Activated T-cell treated with anti-CD3 and anti-CD28 coated beads for 1 hour (primary cell): Measurements from ENCODE around the gene ACOD1.
A peak's percentile ranks its signal among the peaks of the same experiment; 100 is the strongest.
"Not testable (repeated sequence)": the region's sequence is repeated elsewhere in the genome, so short reads cannot be mapped to it uniquely, and the experiment has no call there.

Experiments used
- DNase-seq: peaks from one replicate; pipeline ENCODE4 v3.0.0-alpha.2; 2020; ENCODE audit warnings: low read depth

The ACOD1 gene

GRCh38 chr13:76948149-76948548, at the start of gene ACOD1:
Gene ACOD1 (plus strand): TSS chr13:76948511. CDS start chr13:76948559, 48 bp downstream.
- no peak for DNase-seq

- not testable (repeated sequence) for DNase-seq
Measured at GRCh38 chr13:76899066-76899465, 49.2 kb upstream of the ACOD1 start.

- DNase-seq: peak; percentile 50
Measured at GRCh38 chr13:76903544-76904162, 44.7 kb upstream of the ACOD1 start.

- no peak for DNase-seq
Measured at GRCh38 chr13:76904507-76904906, 43.8 kb upstream of the ACOD1 start.

GRCh38 chr13:76912476-76912875, 35.8 kb upstream of the ACOD1 start:
- no peak for DNase-seq

GRCh38 chr13:76913898-76914297, 34.4 kb upstream of the ACOD1 start:
- DNase-seq: no peak

GRCh38 chr13:76917095-76917494, 31.2 kb upstream of the ACOD1 start:
- no peak for DNase-seq

GRCh38 chr13:76917755-76918481, 30.4 kb upstream of the ACOD1 start:
- not testable (repeated sequence) for DNase-seq

GRCh38 chr13:76921516-76921915, 26.8 kb upstream of the ACOD1 start:
- no peak for DNase-seq

- no peak for DNase-seq
Measured at GRCh38 chr13:76925115-76925514, 23.2 kb upstream of the ACOD1 start.

- no peak for DNase-seq
Measured at GRCh38 chr13:76927955-76928354, 20.4 kb upstream of the ACOD1 start.

- no peak for DNase-seq
Measured at GRCh38 chr13:76928456-76928855, 19.9 kb upstream of the ACOD1 start.

GRCh38 chr13:76929320-76929719, 19.0 kb upstream of the ACOD1 start:
- DNase-seq: no peak

GRCh38 chr13:76929851-76930374, 18.4 kb upstream of the ACOD1 start:
- no peak for DNase-seq

- no peak for DNase-seq
Measured at GRCh38 chr13:76932076-76932475, 16.2 kb upstream of the ACOD1 start.

GRCh38 chr13:76934671-76935070, 13.6 kb upstream of the ACOD1 start:
- DNase-seq: no peak

GRCh38 chr13:76936763-76937162, 11.5 kb upstream of the ACOD1 start:
- DNase-seq: no peak

- DNase-seq: no peak
Measured at GRCh38 chr13:76937281-76937820, 11.0 kb upstream of the ACOD1 start.

- DNase-seq: no peak
Measured at GRCh38 chr13:76939215-76939614, 9.1 kb upstream of the ACOD1 start.

GRCh38 chr13:76942363-76942762, 5.9 kb upstream of the ACOD1 start:
- no peak for DNase-seq

- no peak for DNase-seq
Measured at GRCh38 chr13:76943646-76944045, 4.7 kb upstream of the ACOD1 start.

GRCh38 chr13:76944456-76944855, 3.9 kb upstream of the ACOD1 start:
- DNase-seq: no peak

- no peak for DNase-seq
Measured at GRCh38 chr13:76950101-76950500, 1.8 kb downstream of the ACOD1 start.
